Measurements from ENCODE around the gene HAVCR1.

Gene HAVCR1

DNA sequence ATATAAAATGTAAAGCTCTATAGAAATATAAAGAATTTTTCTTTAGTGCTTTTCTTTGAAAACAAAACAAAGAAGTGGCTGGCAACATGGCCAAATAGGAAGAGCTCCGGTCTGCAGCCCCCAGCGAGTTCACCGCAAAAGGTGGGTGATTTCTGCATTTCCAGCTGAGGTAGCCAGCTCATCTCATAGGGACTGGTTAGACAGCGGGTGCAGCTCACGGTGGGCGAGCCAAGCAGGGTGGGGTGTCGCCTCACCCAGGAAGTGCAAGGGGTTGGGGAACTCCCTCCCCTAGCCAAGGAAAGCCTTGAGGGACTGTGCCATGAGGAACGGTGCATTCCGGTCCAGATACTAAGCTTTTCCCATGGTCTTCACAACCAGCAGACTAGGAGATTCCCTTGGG lies 74.9 kb downstream of the HAVCR1 start:
- no peak for DNase-seq

- DNase-seq: no peak
Observed at GRCh38 chr5:156981481-156981880, 77.4 kb downstream of the HAVCR1 start.
